OCI-M2 (cell line): ENCODE data around the gene TP53.

Experiments used
- DNase-seq: peaks from one replicate; lab custom pipeline; 2025; ENCODE audit not compliant: unreplicated experiment; lab: John Stamatoyannopoulos, UW

Gene TP53

GRCh38 chr17:7707446-7707845, 20.2 kb upstream of the TP53 start:
- DNase-seq = no peak

- DNase-seq = no peak
Measured at GRCh38 chr17:7706631-7707354, 19.5 kb upstream of the TP53 start.

DNA sequence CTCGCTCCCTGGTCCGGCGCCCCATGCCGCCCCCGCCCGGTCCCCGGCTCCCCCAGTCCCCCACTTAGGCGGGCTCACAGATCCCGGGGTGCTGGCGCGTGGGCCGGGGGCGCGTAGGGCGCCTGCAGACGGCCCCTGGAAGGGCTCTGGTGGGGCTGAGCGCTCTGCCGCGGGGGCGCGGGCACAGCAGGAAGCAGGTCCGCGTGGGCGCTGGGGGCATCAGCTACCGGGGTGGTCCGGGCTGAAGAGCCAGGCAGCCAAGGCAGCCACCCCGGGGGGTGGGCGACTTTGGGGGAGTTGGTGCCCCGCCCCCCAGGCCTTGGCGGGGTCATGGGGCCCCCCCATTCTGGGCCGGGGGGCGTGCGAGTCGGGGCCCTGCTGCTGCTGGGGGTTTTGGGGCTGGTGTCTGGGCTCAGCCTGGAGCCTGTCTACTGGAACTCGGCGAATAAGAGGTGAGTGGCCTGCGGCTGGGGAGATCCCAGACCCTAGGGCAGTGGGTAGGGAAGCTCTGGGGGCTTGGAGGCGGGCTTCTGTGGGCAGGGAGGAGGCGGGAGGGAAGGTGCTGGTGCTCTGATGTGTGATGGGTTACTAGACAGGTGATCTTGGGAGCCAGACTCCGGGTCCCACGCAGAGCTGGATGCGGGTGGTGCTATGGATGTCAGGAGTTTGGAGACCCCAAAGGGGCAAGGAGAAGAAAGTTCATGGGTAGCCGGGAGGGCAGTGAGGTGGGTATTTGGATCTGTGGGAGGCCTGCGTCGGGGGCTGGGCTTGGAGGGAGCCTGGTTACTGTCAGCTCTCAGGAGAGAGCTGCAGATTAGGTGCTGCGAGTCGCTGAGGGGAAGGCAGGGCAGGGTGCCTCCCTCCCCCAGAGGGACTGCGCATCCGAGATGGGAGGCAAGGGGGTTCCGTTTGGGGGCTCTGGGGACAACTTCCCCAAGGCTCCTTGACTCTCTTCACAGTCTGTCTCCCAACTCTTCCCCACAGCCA, 18.3 kb upstream of the TP53 start:
- no peak for DNase-seq

- no peak for DNase-seq
Measured at GRCh38 chr17:7704601-7705268, 17.4 kb upstream of the TP53 start, which contains the start of gene EFNB3. Gene EFNB3 (plus strand): TSS chr17:7705202. CDS start chr17:7705599, 397 bp downstream.

GRCh38 chr17:7703584-7704479, 16.5 kb upstream of the TP53 start:
- no peak for DNase-seq

GRCh38 chr17:7702776-7703175, 15.5 kb upstream of the TP53 start:
- DNase-seq = no peak

DNA sequence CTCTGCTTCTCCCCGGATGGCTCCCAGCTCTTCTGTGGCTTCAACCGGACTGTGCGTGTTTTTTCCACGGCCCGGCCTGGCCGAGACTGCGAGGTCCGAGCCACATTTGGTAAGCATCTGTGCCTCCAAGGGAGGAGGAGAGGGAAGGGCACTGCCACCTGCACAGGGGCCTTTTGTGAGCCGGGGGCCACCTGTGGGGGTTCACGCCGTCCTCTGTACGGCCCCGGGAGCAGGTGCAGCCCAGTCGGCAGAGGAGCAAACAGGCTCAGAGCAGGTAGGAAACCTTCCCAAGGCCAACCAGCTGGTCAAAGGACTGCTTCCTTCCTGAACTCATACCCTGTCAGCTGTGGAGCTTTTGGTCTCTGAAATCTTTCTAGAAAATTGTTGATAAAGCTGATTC, 14.4 kb upstream of the TP53 start:
- no peak for DNase-seq

- no peak for DNase-seq
Measured at GRCh38 chr17:7700510-7700909, 13.2 kb upstream of the TP53 start.

DNA sequence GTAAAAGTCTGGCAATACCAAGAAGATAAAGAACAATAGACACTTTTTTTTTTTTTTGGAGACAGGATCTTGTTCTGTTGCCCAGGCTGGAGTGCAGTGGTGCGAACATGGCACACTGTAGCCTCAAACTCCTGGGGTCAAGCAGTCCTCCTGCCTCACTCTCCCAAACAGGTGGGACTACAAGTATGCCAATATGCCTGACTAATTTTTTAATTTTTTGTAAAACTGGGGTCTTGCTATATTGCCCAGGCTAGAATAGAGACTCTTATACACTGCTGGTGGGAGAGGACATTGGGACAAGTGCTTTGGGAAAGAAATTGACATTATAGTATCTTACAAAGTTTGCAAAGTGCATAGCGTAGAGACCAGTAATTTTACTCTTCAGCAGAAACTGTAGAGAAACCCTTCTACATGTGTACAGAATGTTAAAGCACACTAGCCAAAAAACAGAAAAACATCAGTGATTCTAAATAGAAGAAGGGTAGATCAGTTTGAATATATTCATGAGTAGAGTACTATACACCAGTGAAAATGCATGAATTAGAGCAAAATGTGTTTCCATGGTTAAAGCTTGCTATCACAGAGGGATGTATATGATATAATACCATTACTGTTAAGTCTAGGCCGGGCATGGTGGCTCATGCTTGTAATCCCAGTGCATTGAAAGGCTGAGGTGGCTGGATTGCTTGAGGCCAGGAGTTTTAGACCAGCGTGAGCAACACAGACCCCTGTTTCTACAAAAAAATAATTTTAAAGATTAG, 10.7 kb upstream of the TP53 start:
- DNase-seq = no peak

DNA sequence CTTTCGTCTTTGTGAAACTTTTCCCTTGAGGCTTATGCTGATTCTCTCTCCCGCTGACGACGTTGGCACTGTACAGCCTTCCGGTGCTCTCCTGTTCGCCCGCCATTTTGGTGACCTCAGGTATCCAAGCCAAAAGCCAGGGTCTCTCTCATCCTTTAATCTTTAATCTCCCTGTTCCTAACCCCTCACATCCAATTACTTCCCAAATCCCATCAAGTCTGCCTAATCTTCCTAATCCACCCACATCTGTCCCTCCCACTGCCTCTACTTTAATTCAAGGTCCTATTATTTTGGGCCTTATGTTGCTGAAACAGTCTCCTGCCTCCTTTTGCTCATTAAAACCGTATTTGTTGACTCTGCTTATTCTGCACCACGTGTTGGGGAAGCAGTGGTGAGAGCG, 8.3 kb upstream of the TP53 start:
- no peak for DNase-seq

DNA sequence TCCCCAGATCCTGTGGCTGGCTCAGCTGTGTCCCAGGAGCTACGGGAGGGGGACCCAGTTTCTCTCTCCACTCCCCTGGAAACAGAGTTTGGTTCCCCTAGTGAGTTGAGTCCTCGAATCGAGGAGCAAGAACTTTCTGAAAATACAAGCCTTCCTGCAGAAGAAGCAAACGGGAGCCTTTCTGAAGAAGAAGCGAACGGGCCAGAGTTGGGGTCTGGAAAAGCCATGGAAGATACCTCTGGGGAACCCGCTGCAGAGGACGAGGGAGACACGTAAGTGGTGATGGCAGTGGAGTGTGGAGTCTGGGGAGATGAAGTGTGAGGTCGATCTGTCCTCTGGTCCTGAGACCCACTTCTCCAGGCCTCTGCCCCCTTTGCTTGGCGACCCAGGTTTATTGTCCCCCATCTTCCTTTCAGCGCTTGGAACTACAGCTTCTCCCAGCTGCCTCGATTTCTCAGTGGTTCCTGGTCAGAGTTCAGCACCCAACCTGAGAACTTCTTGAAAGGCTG, 1.6 kb upstream of the TP53 start:
- DNase-seq = no peak

DNA sequence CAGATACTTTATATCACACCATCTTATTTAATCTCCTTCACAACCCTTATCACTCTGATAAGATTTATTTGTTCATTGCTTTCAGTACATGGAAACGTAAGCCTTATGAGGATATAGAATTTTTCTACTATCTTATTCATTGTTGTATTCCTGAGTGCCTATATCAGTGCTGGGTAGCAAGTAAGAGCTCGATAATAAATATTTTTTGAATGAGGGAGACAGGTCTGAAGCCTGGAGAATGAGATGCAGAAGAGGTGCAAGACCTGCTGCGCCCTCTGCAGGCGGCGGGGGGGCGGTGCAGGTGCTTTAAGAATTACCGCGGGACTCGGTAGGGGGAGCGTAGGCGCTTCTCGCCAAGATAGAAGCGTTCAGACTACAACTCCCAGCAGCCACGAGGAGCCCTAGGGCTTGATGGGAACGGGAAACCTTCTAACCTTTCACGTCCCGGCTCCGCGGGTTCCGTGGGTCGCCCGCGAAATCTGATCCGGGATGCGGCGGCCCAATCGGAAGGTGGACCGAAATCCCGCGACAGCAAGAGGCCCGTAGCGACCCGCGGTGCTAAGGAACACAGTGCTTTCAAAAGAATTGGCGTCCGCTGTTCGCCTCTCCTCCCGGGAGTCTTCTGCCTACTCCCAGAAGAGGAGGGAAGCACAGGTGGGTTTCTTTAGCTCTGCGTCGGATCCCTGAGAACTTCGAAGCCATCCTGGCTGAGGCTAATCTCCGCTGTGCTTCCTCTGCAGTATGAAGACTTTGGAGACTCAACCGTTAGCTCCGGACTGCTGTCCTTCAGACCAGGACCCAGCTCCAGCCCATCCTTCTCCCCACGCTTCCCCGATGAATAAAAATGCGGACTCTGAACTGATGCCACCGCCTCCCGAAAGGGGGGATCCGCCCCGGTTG, 868 bp upstream of the TP53 start, which contains the start of gene WRAP53:
WRAP53 (plus strand) TSS at position 570 of the 900 bp plus-strand sequence; CDS start at position 742, 172 bp downstream.
- peak; percentile 84 for DNase-seq

GRCh38 chr17:7686222-7687071, 843 bp downstream of the TP53 start:
- peak; percentile 59 for DNase-seq

DNA sequence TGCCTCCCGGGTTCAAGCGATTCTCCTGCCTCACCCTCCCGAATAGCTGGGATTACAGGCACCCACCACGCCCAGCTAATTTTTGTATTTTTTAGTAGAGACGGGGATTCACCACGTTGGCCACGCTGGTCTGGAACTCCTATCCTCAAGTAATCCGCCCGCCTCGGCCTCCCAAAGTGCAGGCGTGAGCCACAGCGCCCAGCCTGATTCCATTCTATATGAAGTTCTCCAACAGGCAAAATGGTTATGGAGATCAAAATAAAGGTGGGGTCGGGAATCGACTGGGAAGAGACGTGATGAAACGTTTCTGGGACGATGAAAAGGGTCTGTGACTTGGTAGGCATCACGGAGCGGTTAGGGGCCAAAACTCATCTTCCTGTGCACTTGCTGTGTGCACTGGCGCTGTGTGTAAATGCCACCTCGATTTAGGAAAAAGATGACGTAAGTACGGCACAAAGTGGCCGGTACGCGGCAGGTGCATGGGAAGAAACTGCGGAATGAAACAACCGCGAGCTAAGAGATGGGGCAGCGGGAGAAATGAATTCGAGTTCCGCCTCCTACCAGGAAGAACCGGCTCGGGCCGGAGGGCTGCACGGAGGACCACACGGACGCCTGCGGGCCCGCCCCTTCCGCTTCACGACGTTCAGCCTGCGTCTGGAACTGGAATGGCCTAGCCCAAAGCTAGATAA, 1.6 kb downstream of the TP53 start:
- no peak for DNase-seq

DNA sequence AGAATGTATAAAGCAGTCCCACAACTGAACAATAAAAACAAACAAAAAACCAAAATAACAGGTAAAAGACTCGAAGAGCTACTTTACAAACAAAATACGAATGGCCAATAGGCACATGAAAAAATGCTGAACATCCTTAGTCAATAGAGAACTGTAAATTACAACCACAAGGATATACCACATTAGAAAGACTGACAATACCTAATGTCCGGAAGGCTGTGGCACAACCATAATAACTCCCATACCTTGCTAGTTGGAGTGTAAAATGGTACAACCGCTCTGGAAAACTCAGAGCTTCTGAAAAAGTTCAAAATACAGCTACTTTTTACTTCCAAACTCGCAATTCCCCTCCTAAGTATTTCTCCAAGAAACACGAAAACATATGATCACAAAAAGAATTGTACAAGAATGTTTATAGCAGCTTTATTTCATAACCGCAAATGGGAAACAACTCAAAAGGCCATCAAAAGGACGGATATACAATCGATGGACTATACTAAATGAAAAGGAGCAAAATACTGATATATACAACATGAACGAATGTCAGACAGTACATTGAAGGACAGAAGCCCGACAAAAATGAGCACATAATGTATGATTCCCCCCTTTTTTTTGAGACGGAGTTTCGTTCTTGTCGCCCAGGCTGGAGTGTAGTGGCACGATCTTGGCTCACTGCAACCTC, 2.3 kb downstream of the TP53 start:
- no peak for DNase-seq

- DNase-seq = no peak
Measured at GRCh38 chr17:7677388-7678067, 9.8 kb downstream of the TP53 start.
